Lower leg skin (tissue), 3 donors: ENCODE data around the gene LBX2.
"Not testable (repeated sequence)": the region's sequence is repeated elsewhere in the genome, so short reads cannot be mapped to it uniquely, and the experiment has no call there.

ENCODE experiments used
- POLR2A ChIP-seq, 2 donors: fragments of 450-650 bp; IDR thresholded peaks; one replicate each; pipeline ENCODE4 v1.6.1; 2016 to 2017; ENCODE audit warnings: antibody characterized with exemption in 2 of 2, mild to moderate bottlenecking in 1 of 2, moderate library complexity in 1 of 2
- TF ChIP-seq, protein P1 (sequence below), 3 donors: fragments of 450-650 bp; IDR thresholded peaks; one replicate each; pipeline ENCODE4 v1.5.1; 2016; ENCODE audit warnings: antibody characterized with exemption in 3 of 3, mild to moderate bottlenecking in 3 of 3, moderate library complexity in 2 of 3

GRCh38 chr2:74483675-74484164 is 15.7 kb downstream of the LBX2 start:
- TF ChIP-seq, protein P1, sequence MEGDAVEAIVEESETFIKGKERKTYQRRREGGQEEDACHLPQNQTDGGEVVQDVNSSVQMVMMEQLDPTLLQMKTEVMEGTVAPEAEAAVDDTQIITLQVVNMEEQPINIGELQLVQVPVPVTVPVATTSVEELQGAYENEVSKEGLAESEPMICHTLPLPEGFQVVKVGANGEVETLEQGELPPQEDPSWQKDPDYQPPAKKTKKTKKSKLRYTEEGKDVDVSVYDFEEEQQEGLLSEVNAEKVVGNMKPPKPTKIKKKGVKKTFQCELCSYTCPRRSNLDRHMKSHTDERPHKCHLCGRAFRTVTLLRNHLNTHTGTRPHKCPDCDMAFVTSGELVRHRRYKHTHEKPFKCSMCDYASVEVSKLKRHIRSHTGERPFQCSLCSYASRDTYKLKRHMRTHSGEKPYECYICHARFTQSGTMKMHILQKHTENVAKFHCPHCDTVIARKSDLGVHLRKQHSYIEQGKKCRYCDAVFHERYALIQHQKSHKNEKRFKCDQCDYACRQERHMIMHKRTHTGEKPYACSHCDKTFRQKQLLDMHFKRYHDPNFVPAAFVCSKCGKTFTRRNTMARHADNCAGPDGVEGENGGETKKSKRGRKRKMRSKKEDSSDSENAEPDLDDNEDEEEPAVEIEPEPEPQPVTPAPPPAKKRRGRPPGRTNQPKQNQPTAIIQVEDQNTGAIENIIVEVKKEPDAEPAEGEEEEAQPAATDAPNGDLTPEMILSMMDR (IDR thresholded peaks at IDR 0.05), result not testable (repeated sequence)
- not testable (repeated sequence) for TF ChIP-seq POLR2A (IDR thresholded peaks at IDR 0.05)
